ENCODE measurements around the gene ZNF90. TPM values are rescaled to one million over a fixed set of nuclear protein-coding genes. Genes with fewer than 3 reads are reported as not detected.

Gene ZNF90
- 1 to 10 TPM in 3 of 4 donors, under 1 TPM in 1; 0.65 to 6.1 (median 3.9) TPM for total RNA-seq

GRCh38 chr19:20077791-20078463 lies at the start of gene ZNF90:
ZNF90 (plus strand) TSS chr19:20078000; CDS start chr19:20078133, 133 bp downstream.
- WGBS = 1% methylated on average over 15 of the region's 28 CpGs
- TF ChIP-seq EP300 (IDR thresholded peaks at IDR 0.05) (no peak), POLR2A (IDR thresholded peaks at IDR 0.05) (no peak), CTCF (IDR thresholded peaks at IDR 0.05) (no peak), POLR2AphosphoS5 (IDR thresholded peaks at IDR 0.05) (no peak)
- peak within 1 kb of the TSS; percentile 43 for H3K27ac ChIP-seq
- H3K4me1 ChIP-seq = peaks cover 15% of the 10 kb centered on the region
- no peaks in the 10 kb centered on the region for H3K36me3 ChIP-seq
- no peaks in the 10 kb centered on the region for H3K27me3 ChIP-seq
- H3K4me3 ChIP-seq = peak within 1 kb of the TSS; percentile 63
- peak; percentile 97 to 98 for DNase-seq (ENCODE audit: low spot score in 2 of 2)
- no peaks in the 10 kb centered on the region for H3K9me3 ChIP-seq

GRCh38 chr19:20028611-20029010 lies 49.2 kb upstream of the ZNF90 start:
- Histone ChIP-seq H3K4me1 (no peaks in the 10 kb centered on the region), H3K4me3 (no peak overlapping the region), H3K9me3 (no peaks in the 10 kb centered on the region), H3K36me3 (peaks cover 49% of the 10 kb centered on the region), H3K27me3 (no peaks in the 10 kb centered on the region), H3K27ac (no peak overlapping the region)
- no peak for DNase-seq (ENCODE audit: low spot score in 2 of 2)
- TF ChIP-seq POLR2A (IDR thresholded peaks at IDR 0.05) = no peak
- TF ChIP-seq EP300 (IDR thresholded peaks at IDR 0.05) = no peak
- TF ChIP-seq POLR2AphosphoS5 (IDR thresholded peaks at IDR 0.05) = no peak
- over 99% methylated on average over 6 of the region's 6 CpGs for WGBS

DNA sequence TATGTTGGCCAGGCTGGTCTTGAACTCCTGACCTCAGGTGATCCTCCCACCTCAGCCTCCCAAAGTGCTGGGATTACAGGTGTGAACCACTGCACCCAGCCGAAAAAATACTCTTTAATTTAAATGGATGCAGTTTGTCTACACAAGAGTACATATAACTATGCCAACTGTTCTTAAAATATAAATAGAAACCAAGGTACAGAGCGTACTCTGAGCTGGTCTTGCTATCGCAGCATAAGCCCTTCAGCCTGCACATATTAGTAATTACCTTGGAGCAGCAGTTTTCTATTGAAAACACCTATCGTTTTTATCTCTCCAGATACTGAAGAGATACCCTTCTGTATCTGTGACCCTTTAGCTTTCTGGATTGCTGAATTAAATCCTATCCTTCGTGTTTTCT lies 41.9 kb upstream of the ZNF90 start:
- peaks cover 13% of the 10 kb centered on the region for H3K4me1 ChIP-seq
- H3K9me3 ChIP-seq = no peaks in the 10 kb centered on the region
- no peaks in the 10 kb centered on the region for H3K27me3 ChIP-seq
- no peak overlapping the region for H3K27ac ChIP-seq
- H3K36me3 ChIP-seq = peaks cover 7% of the 10 kb centered on the region
- no peak for DNase-seq (ENCODE audit: low spot score in 2 of 2)
- no peak overlapping the region for H3K4me3 ChIP-seq
- 97% methylated on average over 5 of the region's 5 CpGs for WGBS
- TF ChIP-seq CTCF (IDR thresholded peaks at IDR 0.05) (no peak), POLR2AphosphoS5 (IDR thresholded peaks at IDR 0.05) (no peak), POLR2A (IDR thresholded peaks at IDR 0.05) (no peak), EP300 (IDR thresholded peaks at IDR 0.05) (no peak)

GRCh38 chr19:20038358-20039202 lies 39.2 kb upstream of the ZNF90 start:
- TF ChIP-seq EP300 (IDR thresholded peaks at IDR 0.05) (no peak), CTCF (IDR thresholded peaks at IDR 0.05) (no peak), POLR2AphosphoS5 (IDR thresholded peaks at IDR 0.05) (no peak), POLR2A (IDR thresholded peaks at IDR 0.05) (no peak)
- no peaks in the 10 kb centered on the region for H3K27me3 ChIP-seq
- peaks cover 13% of the 10 kb centered on the region for H3K4me1 ChIP-seq
- H3K36me3 ChIP-seq = peaks cover under 1% of the 10 kb centered on the region
- DNase-seq (ENCODE audit: low spot score in 2 of 2) = no peak
- WGBS = under 1% methylated on average over 26 of the region's 26 CpGs
- H3K9me3 ChIP-seq = no peaks in the 10 kb centered on the region
- peak overlapping the region; percentile 73 for H3K27ac ChIP-seq
- H3K4me3 ChIP-seq = peak overlapping the region; percentile 84

DNA sequence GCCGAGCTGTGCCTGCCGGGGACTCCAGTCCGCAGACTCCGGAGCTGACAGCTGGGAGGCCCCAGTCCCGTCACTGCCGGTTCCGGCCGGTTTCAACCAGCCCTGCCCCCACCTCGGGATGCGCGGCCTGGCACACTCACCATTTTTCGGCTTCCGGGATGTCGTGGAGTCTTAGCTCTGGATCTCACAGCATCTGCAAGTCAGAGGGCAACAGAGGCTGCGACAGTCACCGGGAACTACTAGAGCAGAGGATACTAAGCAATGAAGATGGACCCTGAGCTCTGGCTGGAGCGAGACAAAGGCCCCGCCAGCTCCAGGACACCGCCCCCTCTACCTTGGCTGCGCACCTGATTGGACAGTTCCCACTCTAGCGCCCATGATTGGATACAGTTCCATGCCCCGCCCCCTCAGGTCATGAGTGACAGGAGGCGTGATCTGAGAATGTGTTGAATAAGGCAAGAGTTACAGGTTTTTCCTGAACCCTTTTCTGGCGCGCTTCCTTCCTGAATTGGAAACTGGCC lies 38.5 kb upstream of the ZNF90 start, which contains the start of gene ZNF682:
Gene ZNF682 (minus strand): TSS at position 303 of the 521 bp plus-strand sequence. CDS start 160 bp downstream, at position 143.
- peaks cover 14% of the 10 kb centered on the region for H3K4me1 ChIP-seq
- TF ChIP-seq POLR2A (IDR thresholded peaks at IDR 0.05) (no peak), POLR2AphosphoS5 (IDR thresholded peaks at IDR 0.05) (peak in 1 of 3 donors; percentile 85)
- no peaks in the 10 kb centered on the region for H3K36me3 ChIP-seq
- no peaks in the 10 kb centered on the region for H3K9me3 ChIP-seq
- H3K4me3 ChIP-seq = peak within 1 kb of the TSS; percentile 84
- peaks cover 4% of the 10 kb centered on the region for H3K27me3 ChIP-seq
- WGBS = 0% methylated on average over 17 of the region's 25 CpGs
- peak; percentile 98 to 99 for DNase-seq (ENCODE audit: low spot score in 2 of 2)
- H3K27ac ChIP-seq = peak within 1 kb of the TSS; percentile 73
